WI38 (cell line): ENCODE data around the gene ZNF205.
A peak's percentile ranks its signal among the peaks of the same experiment; 100 is the strongest.

Source experiments
- H3K4me3 ChIP-seq: 2 replicates; pipeline ENCODE4 v1.5.1; 2011; ENCODE audit warnings: low read depth, mild to moderate bottlenecking, control low read depth, low read length
- TF ChIP-seq, protein P1 (sequence below): IDR thresholded peaks from 2 replicates; pipeline ENCODE4 v1.5.1; 2012; ENCODE audit warnings: low read depth, mild to moderate bottlenecking, control low read depth, low read length

The ZNF205 gene

DNA sequence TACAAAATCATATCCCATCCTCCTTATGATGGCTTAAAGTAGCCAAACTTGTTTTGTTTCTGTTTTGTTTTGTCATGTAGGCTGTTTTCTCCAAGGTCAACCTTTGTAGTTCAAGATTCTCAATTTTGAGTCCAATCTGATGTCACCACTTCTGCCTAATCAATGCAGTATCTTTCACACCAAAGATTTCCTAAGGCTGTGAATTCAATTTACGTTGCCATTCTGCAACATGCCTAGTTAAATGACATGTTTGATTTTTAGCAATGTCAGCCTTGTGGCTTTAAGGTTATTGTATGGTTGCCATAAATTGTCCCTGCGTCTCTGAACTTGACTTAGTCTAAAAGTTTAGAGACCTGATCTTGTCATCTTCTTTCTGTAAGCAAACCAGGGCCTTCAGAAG is 42.8 kb downstream of the ZNF205 start:
- no peak overlapping the region for H3K4me3 ChIP-seq
- TF ChIP-seq, protein P1, sequence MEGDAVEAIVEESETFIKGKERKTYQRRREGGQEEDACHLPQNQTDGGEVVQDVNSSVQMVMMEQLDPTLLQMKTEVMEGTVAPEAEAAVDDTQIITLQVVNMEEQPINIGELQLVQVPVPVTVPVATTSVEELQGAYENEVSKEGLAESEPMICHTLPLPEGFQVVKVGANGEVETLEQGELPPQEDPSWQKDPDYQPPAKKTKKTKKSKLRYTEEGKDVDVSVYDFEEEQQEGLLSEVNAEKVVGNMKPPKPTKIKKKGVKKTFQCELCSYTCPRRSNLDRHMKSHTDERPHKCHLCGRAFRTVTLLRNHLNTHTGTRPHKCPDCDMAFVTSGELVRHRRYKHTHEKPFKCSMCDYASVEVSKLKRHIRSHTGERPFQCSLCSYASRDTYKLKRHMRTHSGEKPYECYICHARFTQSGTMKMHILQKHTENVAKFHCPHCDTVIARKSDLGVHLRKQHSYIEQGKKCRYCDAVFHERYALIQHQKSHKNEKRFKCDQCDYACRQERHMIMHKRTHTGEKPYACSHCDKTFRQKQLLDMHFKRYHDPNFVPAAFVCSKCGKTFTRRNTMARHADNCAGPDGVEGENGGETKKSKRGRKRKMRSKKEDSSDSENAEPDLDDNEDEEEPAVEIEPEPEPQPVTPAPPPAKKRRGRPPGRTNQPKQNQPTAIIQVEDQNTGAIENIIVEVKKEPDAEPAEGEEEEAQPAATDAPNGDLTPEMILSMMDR = no peak

DNA sequence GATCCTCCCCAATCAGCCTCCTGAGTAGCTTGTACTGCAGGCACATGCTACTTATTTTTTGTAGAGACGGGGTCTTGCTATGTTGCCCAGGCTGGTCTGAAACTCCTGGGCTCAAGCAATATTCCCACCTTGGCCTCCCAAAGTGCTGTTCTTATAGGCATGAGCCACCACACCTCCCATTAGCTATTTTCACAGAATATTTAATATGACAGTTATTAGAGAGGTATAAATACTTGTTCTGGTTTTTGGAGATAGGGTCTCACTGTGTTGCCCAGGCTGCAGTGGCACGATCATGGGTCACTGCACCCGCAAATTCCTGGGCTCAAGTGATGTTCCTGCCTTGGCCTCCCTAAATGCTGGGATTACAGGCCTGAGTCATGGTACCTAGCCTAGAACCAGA is 43.6 kb downstream of the ZNF205 start:
- no peak overlapping the region for H3K4me3 ChIP-seq
- TF ChIP-seq, protein P1 = no peak

DNA sequence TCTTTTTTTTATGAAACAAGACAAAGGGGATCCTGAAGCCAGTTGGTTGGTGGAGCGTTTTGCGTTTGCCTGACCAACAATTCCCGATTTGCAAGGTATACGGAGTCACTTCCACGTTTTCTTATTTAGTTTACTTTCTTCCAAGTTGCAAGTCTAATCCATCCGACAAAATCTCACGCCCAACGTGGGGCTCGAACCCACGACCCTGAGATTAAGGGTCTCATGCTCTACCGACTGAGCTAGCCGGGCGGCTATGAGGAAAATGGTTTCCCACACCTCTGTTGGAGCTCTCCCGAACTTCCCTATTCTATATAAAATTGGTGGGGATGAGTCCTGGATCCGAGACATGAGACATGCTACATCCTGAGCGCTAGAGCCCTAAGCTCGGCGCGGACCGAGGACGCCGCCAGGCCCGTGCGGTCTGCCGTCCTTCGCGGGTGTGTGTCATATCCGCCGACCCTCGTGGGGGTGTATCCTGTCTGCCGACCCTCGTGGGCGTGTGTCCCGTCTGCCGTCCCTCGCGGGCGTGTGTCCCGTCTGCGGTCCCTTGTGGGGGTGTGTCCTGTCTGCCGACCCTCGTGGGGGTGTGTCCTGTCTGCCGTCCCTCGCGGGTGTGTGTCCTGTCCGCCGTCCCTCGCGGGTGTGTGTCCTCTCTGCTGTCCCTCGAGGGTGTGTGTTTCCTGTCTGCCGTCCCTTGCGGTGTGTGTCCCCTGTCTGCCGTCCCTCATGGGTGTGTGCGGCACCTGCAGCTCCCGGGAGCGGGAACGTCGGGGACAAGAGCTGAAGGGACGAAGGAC is 45.0 kb downstream of the ZNF205 start:
- peak overlapping the region; percentile 77 for H3K4me3 ChIP-seq
- TF ChIP-seq, protein P1 = no peak

DNA sequence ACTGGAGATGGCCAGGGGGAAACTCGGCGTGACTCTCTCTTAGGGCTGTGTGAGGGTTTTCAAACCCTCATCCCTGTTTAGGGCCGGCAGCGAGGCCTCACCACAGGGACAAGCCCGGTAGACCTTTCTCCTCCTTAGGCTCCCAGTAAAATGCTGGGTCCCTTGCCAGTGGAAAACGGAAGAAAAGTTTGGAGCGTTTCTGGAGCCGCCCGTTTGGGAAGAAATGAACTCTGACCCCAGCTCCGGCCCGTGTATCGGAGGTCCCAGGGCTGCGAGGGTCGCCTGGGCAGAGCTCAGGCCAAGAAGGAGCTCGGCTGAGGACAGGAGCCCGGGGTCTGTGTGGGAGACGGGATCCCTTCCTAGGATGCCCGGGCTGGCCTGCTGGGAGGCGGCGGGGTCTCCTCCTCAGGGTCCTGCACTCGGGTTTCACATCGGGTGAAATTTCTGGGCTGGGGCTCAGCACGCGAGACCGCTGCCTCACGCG is 45.7 kb downstream of the ZNF205 start:
- TF ChIP-seq, protein P1 = no peak
- peak overlapping the region; percentile 77 for H3K4me3 ChIP-seq

DNA sequence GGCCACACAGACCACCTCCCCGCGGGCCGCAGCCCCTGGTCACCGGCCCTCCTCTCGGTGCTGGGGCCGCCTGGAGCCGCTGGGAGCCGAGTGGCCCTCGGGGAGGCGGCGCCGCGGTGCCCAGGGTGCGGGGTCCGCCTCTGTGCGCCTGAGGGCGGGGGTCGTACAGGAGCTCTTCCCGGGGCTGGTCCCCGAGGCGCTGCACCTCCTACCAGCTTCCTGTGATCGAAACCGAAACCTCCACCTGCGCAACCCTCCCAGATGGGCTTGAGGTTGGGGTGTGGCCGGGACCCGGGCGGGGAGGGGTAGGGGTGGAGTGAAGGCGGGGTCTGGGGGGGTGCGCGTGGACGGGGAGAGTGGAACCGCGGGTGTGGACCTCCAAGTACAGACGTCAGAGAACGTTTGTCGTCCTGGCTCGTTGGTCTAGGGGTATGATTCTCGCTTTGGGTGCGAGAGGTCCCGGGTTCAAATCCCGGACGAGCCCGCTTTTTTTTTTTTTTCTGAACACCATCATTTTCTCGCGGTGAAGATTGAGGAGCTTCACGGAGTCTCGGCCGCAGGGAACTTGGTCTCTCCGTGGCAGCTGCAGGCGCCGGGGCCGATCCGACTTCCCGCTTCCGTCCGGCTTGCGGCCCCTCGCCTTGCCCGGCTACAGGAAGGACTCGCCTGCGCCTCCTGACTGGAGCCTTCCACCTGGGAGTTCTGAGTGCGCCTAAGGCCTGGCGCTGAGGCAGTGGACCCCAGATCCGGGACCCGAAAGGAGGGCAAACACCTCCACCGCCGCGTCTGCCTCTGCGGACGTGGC is 46.3 kb downstream of the ZNF205 start:
- peak overlapping the region; percentile 77 for H3K4me3 ChIP-seq
- TF ChIP-seq, protein P1 = no peak

DNA sequence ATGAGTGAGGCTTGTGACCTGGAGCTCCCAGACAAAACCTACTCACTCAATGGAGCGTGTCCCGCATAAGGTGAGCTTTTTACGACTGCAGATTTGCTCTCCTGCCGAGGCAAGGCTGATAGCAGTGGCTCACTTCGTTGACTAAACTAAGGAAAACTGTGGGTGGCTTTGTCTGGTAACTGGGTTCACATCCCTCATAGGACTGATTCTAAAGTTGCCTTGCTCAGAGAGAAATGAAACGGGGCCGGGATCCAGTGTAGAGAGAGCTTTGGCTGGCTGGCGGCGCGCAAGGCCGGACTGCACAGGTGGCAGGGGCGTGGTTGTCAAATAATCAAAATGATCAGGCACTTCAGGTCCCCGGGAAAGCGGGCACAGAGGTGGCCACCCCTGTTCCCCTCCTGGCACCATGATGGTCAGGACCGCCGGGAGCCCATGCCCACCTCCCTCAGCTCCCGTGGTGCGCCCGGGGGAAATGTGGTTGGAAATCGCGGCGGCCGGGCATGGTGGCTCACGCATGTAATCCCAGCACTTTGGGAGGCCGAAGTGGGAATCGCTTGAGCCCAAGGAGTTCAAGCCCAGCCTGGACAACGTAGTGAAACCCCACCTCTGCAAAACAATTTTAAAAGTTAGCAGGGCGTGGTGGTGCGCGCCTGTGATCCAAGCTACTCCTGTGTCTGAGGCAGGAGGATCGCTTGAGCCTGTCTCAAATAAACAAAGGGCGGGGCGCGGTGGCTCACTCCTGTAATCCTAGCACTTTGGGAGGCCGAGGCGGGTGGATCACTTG is 49.0 kb downstream of the ZNF205 start:
- TF ChIP-seq, protein P1 = no peak
- H3K4me3 ChIP-seq = no peak overlapping the region
